Cardiac fibroblast (primary cell): ENCODE data around the gene NFYB.
"Not testable (repeated sequence)": the region's sequence is repeated elsewhere in the genome, so short reads cannot be mapped to it uniquely, and the experiment has no call there.

ENCODE experiments used
- DNase-seq, 2 donors: peaks; one replicate each; pipeline versions ENCODE4 v3.0.0 to v3.0.0-alpha.2; 2010; ENCODE audit warnings: low read depth in 2 of 2
- H3K4me3 ChIP-seq, 2 donors: replicated peaks in 1 of 2; 1 replicate in 1 of 2; 2 replicates in 1 of 2; pipeline ENCODE4 v1.5.1; 2011; ENCODE audit warnings: low read depth in 2 of 2, low read length in 2 of 2, mild to moderate bottlenecking in 2 of 2, moderate library complexity in 1 of 2
- TF ChIP-seq, protein P1 (sequence below): IDR thresholded peaks from one replicate; pipeline ENCODE4 v1.5.1; 2011; ENCODE audit warnings: low read depth, mild to moderate bottlenecking, low read length, inconsistent platforms

NFYB gene

DNA sequence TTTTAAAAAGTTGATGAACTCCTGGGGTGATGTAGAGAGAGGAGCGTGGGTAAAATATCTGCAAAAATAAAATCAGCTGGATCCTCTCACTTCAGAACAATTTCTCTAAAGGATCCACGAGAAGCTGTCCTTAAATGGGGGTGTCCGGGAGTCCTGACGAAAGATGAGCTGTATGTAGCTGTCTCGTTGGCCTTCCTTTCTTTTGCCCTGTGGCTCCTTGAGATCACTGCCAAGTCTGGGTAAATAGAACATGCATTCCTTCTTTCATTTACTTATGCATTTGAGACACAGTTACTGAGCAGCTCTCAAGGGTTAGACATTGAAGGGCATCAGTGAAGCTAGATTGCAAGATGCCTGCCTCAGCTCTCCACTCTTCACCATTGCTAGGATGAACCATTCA, 42.4 kb upstream of the NFYB start:
- H3K4me3 ChIP-seq: no peak overlapping the region
- TF ChIP-seq, protein P1, sequence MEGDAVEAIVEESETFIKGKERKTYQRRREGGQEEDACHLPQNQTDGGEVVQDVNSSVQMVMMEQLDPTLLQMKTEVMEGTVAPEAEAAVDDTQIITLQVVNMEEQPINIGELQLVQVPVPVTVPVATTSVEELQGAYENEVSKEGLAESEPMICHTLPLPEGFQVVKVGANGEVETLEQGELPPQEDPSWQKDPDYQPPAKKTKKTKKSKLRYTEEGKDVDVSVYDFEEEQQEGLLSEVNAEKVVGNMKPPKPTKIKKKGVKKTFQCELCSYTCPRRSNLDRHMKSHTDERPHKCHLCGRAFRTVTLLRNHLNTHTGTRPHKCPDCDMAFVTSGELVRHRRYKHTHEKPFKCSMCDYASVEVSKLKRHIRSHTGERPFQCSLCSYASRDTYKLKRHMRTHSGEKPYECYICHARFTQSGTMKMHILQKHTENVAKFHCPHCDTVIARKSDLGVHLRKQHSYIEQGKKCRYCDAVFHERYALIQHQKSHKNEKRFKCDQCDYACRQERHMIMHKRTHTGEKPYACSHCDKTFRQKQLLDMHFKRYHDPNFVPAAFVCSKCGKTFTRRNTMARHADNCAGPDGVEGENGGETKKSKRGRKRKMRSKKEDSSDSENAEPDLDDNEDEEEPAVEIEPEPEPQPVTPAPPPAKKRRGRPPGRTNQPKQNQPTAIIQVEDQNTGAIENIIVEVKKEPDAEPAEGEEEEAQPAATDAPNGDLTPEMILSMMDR: no peak
- DNase-seq: peak in 1 of 2 donors; percentile 29

- TF ChIP-seq, protein P1: peak; percentile 28
- peak; percentile 98 to 100 for DNase-seq
Measured at GRCh38 chr12:104177663-104178501, 39.9 kb upstream of the NFYB start.

DNA sequence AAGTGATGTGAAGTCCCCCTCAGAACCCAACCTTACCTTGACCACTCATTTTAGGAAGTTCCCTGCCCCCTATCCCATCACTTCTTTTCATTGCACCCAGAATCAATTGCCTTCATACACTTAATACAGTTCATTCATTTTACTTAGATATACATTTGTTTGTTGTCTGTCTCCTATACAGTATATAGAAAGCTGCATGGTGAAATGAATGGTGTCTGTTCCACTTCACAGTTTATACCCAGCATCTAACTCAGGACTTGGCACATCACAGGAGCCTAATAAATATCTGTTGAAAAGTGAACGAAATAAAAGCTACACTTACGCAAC, 39.3 kb upstream of the NFYB start:
- no peak overlapping the region for H3K4me3 ChIP-seq
- DNase-seq: no peak
- TF ChIP-seq, protein P1: no peak

More at GRCh38 chr12:104177663-104178501, 39.9 kb upstream of the NFYB start:
- no peak overlapping the region for H3K4me3 ChIP-seq

DNA sequence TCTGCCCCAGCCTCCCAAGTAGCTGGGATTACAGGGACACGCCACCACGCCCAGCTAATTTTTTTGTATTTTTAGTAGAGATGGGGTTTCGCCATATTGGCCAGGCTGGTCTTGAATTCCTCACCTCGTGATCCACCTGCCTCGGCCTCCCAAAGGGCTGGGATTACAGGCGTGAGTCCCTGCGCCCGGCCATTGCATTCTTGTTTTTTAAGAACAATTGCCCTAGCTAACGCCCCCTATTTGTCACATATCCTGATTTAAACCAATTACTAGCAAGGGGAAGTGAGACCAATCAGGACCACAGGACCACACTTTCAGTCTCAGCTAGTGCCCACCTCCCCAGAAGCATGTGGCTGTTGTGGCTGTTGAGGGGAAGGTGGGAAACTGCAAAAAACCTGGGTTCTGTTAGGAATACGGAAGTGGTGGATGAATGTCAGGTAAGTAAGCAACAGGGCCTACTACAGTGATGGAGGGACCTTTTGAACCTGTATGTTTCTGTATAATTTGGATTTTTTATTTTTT, 37.8 kb upstream of the NFYB start:
- TF ChIP-seq, protein P1: no peak
- H3K4me3 ChIP-seq: no peak overlapping the region
- DNase-seq: no peak

GRCh38 chr12:104173804-104174203, 35.8 kb upstream of the NFYB start:
- DNase-seq, H3K4me3 ChIP-seq: not testable (repeated sequence)

DNA sequence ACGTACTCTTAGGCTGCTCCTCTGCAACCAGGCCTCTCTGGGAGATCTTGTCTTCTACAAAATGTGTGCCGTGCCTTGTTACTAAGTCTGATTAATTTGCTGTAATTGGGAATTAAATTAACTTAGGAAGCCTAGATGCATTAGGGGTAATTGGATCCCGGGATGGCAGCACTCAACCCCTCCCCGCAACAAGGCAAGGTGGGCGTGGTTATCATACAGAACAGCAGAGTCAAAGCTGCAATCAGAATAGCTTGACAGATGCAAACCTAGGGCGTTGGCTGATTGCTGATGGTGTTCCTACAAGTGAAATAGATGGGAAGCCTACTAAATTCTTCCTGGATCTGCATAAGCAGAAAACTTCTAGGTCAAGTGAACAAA, 34.5 kb upstream of the NFYB start:
- DNase-seq: no peak
- no peak overlapping the region for H3K4me3 ChIP-seq
- TF ChIP-seq, protein P1: no peak

DNA sequence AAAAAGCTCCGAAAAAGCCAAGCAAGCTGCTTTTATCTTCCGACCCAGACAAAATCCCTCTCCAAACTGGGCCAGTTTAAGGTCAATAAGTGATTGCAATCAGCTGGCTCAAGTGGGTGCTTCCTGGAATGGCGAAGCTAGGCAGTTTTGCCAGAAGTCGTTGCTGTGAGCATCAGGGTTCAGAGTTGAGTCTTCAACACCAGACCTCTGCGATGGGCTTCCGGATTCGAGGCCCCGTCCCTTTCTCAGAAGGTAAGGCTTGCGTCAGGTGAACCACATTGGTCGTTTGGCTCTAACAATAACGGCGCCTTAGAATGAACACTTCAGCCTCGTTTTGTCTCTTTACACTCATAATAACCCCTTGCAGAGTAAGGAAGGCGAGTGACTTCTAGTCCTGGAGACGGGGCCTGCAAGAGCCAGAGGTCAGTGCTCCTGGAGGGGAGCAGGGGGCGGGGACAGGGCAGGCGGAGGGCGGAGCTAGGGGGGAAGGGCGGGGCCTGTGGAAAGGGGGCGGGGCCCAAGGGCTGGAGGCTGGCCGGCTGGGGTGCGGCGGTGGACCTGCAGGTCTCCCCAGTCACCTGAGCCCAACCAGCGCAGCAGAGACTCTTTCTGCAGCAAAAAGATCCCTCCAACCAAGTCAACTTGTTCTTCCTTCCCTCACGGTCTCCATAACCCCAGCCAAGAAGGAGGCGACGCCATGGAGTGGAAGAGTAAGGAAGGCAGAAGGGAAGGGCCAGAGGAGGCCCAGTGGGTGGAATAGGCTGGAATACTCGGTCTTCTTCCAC, 34.0 kb upstream of the NFYB start:
- TF ChIP-seq, protein P1: no peak
- no peak for DNase-seq
- H3K4me3 ChIP-seq: no peak overlapping the region
